Activated naive CD8-positive, alpha-beta T cell (primary cell): Measurements from ENCODE around the gene ISG15.
A peak's percentile ranks its signal among the peaks of the same experiment; 100 is the strongest.
"Not testable (repeated sequence)": the region's sequence is repeated elsewhere in the genome, so short reads cannot be mapped to it uniquely, and the experiment has no call there.

Experiments used
- H3K27ac Mint-ChIP-seq: one replicate; pipeline ENCODE4 v1.8.0; 2021; ENCODE audit warnings: mixed read lengths
- H3K27me3 Mint-ChIP-seq: one replicate; pipeline ENCODE4 v1.8.0; 2021; ENCODE audit warnings: mixed read lengths
- H3K36me3 Mint-ChIP-seq: one replicate; pipeline ENCODE4 v1.8.0; 2021; ENCODE audit warnings: mixed read lengths
- H3K4me1 Mint-ChIP-seq: one replicate; pipeline ENCODE4 v1.8.0; 2021; ENCODE audit warnings: low read depth, mixed read lengths
- H3K4me3 Mint-ChIP-seq: one replicate; pipeline ENCODE4 v1.8.0; 2021; ENCODE audit warnings: mild to moderate bottlenecking, mixed read lengths
- H3K9me3 Mint-ChIP-seq: one replicate; pipeline ENCODE4 v1.8.0; 2021; ENCODE audit warnings: low read depth, mixed read lengths

The ISG15 gene

DNA sequence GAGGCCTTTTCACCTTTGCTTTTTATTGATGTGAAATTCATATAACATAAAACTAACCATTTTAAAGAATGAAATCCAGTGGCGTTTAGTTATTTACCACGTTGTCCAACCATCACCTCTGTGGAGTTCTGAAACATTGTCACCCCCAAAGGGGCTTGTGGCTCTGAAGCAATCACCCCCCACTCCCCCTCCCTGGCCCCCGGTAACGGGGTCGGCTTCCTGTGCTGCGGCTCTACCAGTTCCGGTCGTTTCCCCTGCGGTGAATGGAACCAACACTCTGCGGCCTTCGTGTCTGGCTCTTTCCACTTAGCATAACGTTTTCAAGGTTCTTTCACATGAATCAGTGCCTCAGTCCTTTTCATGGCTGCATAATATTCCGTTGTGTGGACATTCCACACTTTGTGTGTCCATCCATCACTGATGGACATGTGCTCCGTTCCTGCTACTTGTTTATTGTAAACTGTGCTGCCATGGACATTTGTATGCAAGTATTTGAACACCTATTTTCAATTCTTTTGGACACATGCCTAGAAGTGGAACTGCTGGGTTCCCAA lies 1.8 kb upstream of the ISG15 start:
- no peaks in the 10 kb centered on the region for H3K36me3 Mint-ChIP-seq
- H3K27ac Mint-ChIP-seq: no peak overlapping the region
- peaks cover 4% of the 10 kb centered on the region for H3K27me3 Mint-ChIP-seq
- H3K9me3 Mint-ChIP-seq: no peaks in the 10 kb centered on the region
- peaks cover 24% of the 10 kb centered on the region for H3K4me1 Mint-ChIP-seq
- H3K4me3 Mint-ChIP-seq: no peak overlapping the region

DNA sequence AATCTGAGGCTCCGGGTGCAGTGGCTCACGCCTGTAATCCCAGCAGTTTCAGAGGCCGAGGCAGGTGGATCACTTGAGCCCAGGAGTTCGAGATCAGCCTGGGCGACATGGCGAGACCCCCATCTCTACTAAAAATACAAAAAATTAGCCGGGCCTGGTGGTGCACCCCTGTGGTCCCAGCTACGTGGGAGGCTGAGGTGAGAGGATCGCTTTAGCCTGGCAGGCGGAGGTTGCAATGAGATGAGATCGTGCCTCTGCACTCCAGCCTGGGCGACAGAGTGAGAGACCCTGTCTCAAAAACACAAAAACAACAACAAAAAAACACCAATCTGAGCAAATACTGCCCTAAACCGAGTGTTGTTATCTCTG lies 577 bp upstream of the ISG15 start:
- not testable (repeated sequence) for H3K36me3 Mint-ChIP-seq, H3K27me3 Mint-ChIP-seq, H3K9me3 Mint-ChIP-seq
- peaks cover 30% of the 10 kb centered on the region for H3K4me1 Mint-ChIP-seq
- H3K4me3 Mint-ChIP-seq: peak overlapping the region; percentile 94
- peak overlapping the region; percentile 93 for H3K27ac Mint-ChIP-seq

DNA sequence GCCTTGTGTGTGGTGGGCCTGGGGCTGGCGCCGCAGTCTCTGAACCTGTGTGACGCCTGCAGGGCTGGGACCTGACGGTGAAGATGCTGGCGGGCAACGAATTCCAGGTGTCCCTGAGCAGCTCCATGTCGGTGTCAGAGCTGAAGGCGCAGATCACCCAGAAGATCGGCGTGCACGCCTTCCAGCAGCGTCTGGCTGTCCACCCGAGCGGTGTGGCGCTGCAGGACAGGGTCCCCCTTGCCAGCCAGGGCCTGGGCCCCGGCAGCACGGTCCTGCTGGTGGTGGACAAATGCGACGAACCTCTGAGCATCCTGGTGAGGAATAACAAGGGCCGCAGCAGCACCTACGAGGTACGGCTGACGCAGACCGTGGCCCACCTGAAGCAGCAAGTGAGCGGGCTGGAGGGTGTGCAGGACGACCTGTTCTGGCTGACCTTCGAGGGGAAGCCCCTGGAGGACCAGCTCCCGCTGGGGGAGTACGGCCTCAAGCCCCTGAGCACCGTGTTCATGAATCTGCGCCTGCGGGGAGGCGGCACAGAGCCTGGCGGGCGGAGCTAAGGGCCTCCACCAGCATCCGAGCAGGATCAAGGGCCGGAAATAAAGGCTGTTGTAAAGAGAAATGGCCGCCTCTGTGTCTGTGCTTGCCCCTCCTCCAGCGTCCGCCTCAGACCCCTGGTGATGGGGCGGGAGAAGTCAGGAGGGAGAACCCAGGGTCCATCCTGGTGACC lies 788 bp downstream of the ISG15 start:
- peaks cover 2% of the 10 kb centered on the region for H3K36me3 Mint-ChIP-seq
- no peaks in the 10 kb centered on the region for H3K27me3 Mint-ChIP-seq
- H3K27ac Mint-ChIP-seq: peak overlapping the region; percentile 93
- peaks cover 31% of the 10 kb centered on the region for H3K4me1 Mint-ChIP-seq
- peak overlapping the region; percentile 94 for H3K4me3 Mint-ChIP-seq
- H3K9me3 Mint-ChIP-seq: no peaks in the 10 kb centered on the region

DNA sequence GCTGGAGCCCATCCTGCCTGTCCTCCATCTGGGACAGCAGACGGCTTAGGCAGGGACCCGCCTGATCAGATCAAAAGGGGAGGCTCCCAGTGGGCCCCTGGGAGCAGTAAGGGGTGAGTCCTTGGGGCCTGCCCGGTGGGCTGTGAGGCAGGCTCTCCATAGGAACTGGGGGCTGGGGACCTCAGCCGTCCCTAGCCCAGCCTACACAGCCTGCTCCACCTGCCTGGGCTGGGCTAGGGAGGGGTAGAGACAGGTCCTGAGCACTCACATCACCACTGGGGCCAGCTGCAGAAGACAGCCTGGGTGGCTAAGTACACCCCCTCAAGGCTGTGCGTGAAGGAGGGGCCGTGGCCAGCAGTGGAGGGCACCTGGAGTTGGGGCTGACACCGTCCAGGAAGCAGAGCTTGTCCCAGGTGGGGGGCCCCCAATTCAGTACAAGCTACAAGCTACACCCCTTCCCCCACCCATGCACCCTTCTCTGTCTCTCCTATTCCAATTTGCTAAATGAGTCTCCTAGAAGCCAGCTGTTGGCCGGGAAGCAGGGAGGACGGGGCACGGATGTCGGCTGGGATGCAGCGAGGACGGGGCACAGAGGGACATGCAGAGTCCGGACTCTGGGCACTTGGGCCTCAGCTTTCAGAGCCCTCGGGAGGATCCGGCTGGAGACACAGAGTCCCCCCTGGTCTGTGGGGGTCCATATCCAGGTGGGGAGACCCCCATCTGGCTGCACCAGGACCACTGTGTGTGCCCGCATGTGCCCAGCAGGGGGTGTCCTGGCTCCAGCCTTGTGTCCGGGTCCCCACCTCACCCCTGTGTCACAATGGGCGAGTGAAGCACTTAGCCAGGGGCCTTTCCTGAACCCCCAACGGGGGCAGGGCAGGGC lies 1.7 kb downstream of the ISG15 start:
- Mint-ChIP-seq H3K36me3 (peaks cover 2% of the 10 kb centered on the region), H3K4me3 (peak overlapping the region; percentile 94), H3K4me1 (peaks cover 32% of the 10 kb centered on the region), H3K27ac (peak overlapping the region; percentile 93), H3K9me3 (no peaks in the 10 kb centered on the region), H3K27me3 (no peaks in the 10 kb centered on the region)

DNA sequence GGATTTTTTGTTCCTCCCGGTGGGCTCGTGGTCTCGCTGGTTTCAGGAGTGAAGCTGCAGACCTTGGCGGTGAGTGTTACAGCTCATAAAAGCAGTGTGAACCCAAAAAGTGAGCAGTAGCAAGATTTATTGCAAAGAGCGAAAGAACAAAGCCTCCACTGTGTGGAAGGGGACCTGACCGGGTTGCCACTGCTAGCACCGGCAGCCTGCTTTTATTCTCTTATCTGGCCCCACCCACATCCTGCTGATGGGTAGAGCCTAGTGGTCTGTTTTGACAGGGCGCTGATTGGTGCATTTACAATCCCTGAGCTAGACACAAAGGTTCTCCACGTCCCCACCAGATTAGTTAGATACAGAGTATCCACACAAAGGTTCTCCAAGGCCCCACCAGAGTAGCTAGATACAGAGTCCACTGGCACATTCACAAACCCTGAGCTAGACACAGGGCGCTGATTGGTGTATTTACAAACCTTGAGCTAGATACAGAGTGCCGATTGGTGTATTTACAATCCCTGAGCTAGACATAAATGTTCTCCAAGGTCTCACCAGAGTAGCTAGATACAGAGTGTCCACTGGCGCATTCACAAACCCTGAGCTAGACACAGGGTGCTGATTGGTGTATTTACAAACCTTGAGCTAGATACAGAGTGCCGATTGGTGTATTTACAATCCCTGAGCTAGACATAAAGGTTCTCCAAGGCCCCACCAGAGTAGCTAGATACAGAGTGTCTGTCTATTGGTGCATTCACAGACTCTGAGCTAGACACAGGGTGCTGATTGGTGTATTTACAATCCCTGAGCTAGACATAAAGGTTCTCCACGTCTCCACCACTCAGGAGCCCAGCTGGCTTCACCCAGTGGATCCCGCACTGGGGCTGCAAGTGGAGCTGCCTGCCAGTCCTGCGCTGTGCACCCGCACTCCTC lies 4.4 kb downstream of the ISG15 start:
- Mint-ChIP-seq H3K4me1 (peaks cover 31% of the 10 kb centered on the region), H3K4me3 (peak overlapping the region; percentile 32)
- not testable (repeated sequence) for H3K27ac Mint-ChIP-seq, H3K36me3 Mint-ChIP-seq, H3K27me3 Mint-ChIP-seq, H3K9me3 Mint-ChIP-seq

DNA sequence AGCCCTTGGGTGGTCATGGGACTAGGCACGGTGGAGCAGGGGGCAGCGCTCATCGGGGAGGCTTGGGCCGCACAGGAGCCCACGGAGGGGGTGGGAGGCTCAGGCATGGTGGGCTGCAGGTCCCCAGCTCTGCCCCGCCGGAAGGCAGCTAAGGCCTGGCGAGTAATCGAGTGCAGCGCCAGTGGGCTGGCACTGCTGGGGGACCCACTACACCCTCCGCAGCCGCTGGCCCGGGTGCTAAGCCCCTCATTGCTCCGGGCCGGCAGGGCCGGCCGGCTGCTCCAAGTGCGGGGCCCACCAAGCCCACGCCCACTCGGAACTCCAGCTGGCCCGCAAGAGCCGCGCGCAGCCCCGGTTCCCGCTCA lies 5.0 kb downstream of the ISG15 start:
- not testable (repeated sequence) for H3K27me3 Mint-ChIP-seq, H3K36me3 Mint-ChIP-seq, H3K4me3 Mint-ChIP-seq, H3K9me3 Mint-ChIP-seq, H3K27ac Mint-ChIP-seq
- peaks cover 27% of the 10 kb centered on the region for H3K4me1 Mint-ChIP-seq

DNA sequence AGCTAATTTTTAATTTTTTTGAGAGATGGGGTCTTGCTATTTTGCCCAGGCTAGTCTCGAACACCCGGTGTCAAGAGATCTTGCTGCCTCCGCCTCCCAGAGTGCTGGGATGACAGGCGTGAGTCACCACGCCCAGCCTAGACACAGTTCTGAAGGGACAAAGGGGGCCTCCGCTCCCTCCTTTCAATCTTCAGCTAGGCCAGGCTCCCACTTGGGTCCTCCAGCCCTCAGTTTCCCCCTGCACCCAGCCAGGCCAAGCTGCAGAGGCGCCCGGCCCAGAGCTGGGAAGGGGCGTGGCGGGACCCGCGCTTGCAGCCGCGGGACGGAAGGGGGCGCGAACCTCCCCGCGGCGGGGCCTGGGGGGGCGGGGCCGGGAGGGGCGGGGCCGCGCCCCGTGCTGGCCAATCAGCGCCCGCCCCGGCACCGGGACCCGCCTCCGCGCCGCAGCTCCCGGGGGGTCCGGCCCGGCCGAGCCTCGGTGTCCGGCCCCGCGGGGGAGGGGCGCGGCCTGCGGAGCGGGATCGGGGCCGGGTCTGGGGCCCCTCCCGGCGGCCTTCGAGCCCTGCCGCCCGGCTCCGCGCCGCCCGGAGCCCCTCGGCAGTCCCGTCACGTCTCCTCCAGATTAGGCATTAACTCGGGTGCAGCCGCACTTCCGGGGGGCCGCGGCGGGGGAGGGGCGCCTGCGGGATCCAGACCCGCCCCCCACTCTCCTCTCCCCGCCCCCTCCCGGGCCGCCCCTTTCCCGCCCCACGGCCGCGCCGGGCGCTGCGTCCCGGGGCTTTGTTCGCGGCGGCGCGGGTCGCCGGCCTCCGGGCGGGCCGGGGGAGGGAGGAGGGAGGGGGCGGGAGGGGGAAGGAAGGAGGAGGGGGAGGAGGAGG lies 6.1 kb downstream of the ISG15 start:
- H3K4me1 Mint-ChIP-seq: peaks cover 19% of the 10 kb centered on the region
- H3K27ac Mint-ChIP-seq: no peak overlapping the region
- H3K4me3 Mint-ChIP-seq: peak overlapping the region; percentile 73
- peaks cover 2% of the 10 kb centered on the region for H3K36me3 Mint-ChIP-seq
- no peaks in the 10 kb centered on the region for H3K9me3 Mint-ChIP-seq
- no peaks in the 10 kb centered on the region for H3K27me3 Mint-ChIP-seq

DNA sequence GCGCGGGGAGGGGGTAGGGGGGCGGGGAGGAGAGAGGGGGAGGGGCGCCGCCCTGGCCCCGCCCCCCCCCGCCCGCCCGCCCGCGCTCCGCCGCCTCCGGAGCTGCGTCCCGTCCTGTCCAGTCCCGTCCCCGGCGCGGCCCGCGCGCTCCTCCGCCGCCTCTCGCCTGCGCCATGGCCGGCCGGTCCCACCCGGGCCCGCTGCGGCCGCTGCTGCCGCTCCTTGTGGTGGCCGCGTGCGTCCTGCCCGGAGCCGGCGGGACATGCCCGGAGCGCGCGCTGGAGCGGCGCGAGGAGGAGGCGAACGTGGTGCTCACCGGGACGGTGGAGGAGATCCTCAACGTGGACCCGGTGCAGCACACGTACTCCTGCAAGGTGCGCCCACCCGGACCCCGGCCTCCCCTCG lies 6.7 kb downstream of the ISG15 start, which contains the start of gene AGRN:
TSS of gene AGRN (plus strand) at position 121 of the 405 bp plus-strand sequence. CDS start at position 174, 53 bp downstream.
- no peaks in the 10 kb centered on the region for H3K9me3 Mint-ChIP-seq
- H3K27me3 Mint-ChIP-seq: no peaks in the 10 kb centered on the region
- no peak within 1 kb of the TSS for H3K27ac Mint-ChIP-seq
- peaks cover 13% of the 10 kb centered on the region for H3K4me1 Mint-ChIP-seq
- H3K4me3 Mint-ChIP-seq: peak within 1 kb of the TSS; percentile 73
- H3K36me3 Mint-ChIP-seq: peaks cover 2% of the 10 kb centered on the region

DNA sequence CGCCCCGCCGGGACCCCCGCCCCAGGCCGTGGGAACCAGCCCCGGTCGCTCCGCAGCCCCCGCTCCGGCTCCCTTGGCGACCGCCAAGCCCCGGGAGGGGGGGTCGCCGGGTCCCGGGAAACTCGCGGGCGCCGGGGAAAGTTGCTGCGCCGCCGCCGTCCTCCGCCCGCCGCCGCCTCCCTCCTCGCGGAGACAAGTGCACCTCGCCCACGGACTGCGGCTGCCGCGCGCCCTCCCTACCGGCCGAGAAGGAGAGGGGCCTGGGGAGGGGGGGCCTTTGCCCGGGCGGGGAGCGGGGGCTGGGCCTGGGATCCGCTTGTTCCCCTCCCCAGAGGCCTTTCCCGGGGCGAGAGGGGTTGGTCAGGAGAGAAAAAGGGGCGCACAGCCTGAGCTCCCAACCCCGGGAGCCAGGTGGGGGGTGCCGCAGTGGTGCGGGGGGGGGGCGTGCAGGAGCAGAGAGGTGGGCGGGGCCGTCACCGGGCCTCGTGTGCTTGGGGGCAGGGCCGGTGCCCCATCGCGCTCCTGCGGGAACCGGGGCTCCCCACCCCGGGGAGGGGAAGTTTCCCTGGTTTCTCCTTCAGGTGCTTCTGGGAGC lies 7.2 kb downstream of the ISG15 start:
- Mint-ChIP-seq H3K27ac (no peak overlapping the region), H3K27me3 (no peaks in the 10 kb centered on the region), H3K4me3 (no peak overlapping the region), H3K36me3 (peaks cover 2% of the 10 kb centered on the region), H3K4me1 (peaks cover 13% of the 10 kb centered on the region), H3K9me3 (no peaks in the 10 kb centered on the region)

DNA sequence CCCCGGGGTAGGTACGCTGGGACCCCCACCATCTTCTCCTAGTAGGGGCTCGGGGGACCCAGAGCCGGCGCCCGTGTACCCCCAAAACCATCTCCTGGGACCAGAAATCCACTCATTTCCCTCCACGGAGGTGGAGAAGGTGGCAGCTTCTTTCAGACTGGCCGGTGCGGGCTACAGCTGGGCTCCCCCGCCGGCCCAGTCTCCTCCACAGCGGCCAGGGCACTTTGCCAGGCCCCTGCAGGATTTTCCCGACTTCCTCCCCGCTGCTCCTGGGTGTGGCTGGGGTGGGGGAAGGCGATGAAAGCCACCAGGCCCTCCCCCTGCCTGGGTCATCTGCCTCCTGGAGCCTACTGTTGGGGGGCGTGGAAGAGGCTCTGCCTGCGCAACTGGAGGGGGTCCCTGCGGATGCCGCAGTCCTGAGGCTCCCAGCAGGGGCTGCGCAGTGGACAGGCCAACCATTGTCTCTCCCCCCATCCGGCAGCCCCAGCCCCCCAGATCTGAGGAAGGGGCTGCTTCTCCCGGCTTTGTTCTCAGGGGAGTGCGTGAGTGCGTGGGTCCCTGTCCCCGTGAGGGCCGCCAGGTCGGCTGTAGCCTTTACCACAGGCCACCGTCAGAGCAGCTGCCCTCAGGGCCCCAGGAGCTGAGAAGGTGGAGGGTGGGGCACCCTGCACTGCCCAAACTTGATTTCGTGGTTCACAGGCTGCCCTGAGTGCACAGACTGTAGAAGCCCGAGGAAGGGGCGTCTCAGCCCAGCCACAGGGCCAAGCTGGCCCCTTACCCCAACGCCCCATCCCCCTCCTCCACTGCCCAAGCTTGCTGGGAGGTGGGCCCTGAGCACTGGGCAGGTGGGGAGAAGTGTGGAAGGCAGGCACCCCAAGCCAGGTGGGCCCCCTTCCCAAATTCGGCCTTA lies 8.0 kb downstream of the ISG15 start:
- Mint-ChIP-seq H3K9me3 (no peaks in the 10 kb centered on the region), H3K27ac (no peak overlapping the region), H3K4me1 (peaks cover 13% of the 10 kb centered on the region), H3K27me3 (no peaks in the 10 kb centered on the region), H3K4me3 (no peak overlapping the region), H3K36me3 (peaks cover 2% of the 10 kb centered on the region)

DNA sequence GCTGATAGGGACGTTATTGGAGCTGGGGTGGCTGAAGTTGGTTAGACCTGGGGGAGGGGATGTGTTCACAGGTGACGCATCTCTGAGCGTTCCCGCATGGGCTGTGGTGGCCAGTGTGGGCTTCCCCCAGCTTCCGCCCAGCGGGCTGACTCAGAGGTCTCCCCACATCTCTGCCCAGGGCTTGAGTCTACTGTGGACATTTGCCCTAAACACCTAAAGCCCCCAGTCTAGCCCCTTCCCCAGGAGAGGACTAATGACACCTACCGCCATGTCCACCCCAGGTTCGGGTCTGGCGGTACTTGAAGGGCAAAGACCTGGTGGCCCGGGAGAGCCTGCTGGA lies 8.6 kb downstream of the ISG15 start:
- no peaks in the 10 kb centered on the region for H3K27me3 Mint-ChIP-seq
- peaks cover 2% of the 10 kb centered on the region for H3K36me3 Mint-ChIP-seq
- no peak overlapping the region for H3K4me3 Mint-ChIP-seq
- H3K27ac Mint-ChIP-seq: no peak overlapping the region
- H3K9me3 Mint-ChIP-seq: no peaks in the 10 kb centered on the region
- peaks cover 13% of the 10 kb centered on the region for H3K4me1 Mint-ChIP-seq

DNA sequence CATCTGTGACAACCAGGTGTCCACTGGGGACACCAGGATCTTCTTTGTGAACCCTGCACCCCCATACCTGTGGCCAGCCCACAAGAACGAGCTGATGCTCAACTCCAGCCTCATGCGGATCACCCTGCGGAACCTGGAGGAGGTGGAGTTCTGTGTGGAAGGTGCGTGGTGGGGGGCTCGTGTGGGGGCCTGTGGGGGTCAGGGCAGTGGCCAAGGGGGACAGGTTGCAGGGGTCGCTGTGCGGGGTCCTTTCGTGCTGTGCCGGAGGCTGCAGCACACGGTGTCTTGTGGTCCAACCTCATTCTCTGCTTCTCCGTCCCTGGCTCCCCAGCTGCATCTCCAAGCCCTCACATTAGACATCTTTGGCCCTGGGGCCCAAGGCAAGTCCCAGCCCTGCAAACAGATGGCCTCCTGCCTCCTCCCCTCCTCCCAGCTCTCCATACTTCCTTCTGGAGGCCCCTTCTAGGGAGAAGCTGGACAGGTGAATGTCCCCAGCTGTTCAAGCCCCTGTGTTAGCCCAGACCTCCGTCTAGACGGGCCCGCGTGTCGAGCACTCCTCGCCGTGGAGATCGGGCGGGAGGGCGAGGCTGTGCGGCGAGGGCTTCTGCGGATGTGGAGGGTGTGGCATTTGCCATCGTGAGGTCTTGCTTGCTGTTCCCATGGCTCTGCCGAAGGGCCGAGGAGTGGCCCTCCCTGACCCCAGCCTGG lies 9.2 kb downstream of the ISG15 start:
- Mint-ChIP-seq H3K27ac (no peak overlapping the region), H3K4me1 (peaks cover 9% of the 10 kb centered on the region), H3K27me3 (no peaks in the 10 kb centered on the region), H3K4me3 (no peak overlapping the region), H3K36me3 (no peaks in the 10 kb centered on the region), H3K9me3 (no peaks in the 10 kb centered on the region)
